Activated T-cell treated with anti-CD3 and anti-CD28 coated beads, Interleukin-2, amount 50 U/mL, for 48 hours (primary cell): ENCODE measurements around the gene LINC00237.

Experiments
- DNase-seq, 2 experiments: peaks; one replicate each; pipeline ENCODE4 v3.0.0-alpha.2; 2020

LINC00237 gene

GRCh38 chr20:21096321-21097043 lies 9.7 kb downstream of the LINC00237 start:
- DNase-seq, result peak in 1 of 2 experiments; percentile 22

DNA sequence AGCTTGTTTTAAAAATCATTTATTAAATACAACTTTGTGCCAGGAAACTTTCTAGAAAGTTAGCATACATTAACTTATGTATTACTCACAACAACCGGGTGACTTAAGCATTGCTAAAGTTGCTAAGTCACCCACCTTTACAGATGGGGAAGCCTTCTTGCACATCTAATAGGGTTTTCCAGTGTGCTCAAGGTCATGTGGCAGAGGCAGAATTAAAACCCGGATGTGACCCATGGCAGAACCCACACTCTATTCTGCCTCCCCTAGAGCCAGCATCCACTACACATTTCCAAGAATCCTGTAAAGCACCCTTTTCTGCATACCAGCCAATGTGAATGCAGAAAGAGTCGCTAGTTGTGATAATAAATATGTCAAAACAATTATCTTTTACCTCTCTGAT lies 13.4 kb downstream of the LINC00237 start:
- DNase-seq, result no peak

- DNase-seq, result no peak
Measured at GRCh38 chr20:21090721-21091120, 15.4 kb downstream of the LINC00237 start.

DNA sequence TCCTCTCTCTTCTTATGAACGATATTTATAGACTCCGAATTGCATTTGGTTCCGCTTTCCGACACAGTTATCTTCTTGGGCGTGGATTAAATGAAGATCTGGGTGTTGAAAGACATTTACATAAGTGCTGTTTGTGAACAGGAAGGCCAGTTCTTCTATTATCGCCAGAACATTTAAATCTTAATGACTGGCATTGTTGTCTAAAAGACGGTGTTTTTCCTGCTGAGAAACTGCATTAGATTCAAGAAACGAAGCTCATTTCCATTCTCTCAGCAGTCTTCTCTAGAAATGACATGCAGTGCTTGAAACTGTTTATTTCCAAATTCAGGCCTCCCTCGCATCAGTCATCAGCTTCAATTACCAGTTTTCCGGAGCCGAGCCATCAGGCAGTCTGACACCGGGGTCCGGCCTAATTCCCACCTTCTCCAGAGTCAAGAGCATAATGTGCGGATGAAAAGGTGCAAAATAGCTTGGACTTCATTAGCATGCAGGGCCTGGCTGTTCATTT lies 16.0 kb downstream of the LINC00237 start:
- no peak for DNase-seq

DNA sequence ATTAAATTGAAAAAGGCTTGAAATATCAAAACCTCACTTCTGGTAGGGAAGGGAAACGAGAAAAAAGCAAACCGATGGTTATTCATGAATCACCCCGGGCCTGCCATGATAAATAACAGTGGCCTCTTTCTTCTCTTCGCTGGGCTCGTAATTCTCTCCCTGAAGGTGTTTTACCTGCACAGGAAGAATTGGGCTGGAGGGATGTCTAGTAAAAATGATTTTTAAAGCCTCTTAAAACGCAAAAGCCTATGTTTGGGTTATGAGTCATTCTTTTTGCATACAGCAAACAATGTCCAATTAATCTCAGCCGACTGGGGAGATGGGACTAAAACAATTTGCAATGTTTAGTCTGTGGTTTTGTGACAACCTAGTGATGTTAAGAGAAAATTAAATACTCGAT lies 16.8 kb downstream of the LINC00237 start:
- no peak for DNase-seq

DNA sequence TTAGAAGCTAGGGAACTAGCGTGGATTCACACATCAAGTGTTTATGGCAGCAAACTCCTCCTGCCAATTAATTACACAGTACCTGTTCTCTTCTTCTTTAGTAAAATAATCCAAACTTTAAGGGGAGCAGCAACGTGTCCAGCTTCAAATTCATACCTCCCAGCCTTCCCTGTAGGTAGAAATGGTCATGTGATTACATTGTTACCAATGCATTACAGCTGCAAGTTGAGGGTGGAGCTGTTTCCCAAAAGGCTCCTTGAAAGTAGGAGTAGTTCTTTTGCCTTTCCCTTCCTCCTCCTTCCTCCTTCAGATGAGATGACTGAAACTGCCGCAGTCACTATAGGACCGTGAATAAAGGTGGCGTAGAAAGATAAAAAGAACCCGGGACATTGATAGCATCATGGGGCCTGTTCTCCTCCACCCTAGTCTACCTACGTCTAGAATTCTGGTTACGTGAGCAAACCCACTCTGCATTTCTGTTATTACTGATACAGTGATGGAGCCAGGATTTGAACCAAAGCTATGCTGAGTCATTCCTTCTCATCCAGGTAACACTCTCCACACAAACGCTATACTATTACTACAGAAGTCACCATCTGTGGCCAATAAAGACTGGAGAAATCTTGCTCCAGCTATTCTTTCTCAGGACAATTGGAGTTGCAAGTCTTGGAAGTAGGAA lies 18.2 kb downstream of the LINC00237 start:
- DNase-seq, result no peak

DNA sequence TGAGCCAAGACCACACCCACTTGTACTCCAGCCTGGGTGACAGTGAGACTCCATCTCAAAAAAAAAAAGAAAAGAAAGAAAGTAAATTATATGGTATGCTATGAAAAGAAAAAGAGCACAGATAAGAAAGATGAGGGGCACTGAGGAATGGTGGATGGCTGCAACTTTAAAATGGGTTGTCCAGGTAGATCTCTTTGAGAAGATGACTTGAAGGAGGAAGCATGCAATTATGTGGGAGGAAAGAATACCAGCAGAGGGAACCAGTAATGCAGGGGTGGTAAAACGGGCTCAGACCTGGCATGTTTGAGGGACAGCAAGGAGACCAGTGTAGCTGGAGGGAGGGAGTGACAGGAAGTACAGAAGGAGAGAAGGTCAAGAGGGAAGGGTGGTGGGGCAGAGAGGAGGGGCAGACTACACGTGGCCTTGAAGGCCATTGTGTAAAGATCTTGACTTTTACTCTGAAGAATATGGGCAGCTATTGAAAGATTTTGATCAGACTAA lies 22.3 kb downstream of the LINC00237 start:
- DNase-seq, result no peak

GRCh38 chr20:21082584-21082983 lies 23.6 kb downstream of the LINC00237 start:
- DNase-seq, result no peak

DNA sequence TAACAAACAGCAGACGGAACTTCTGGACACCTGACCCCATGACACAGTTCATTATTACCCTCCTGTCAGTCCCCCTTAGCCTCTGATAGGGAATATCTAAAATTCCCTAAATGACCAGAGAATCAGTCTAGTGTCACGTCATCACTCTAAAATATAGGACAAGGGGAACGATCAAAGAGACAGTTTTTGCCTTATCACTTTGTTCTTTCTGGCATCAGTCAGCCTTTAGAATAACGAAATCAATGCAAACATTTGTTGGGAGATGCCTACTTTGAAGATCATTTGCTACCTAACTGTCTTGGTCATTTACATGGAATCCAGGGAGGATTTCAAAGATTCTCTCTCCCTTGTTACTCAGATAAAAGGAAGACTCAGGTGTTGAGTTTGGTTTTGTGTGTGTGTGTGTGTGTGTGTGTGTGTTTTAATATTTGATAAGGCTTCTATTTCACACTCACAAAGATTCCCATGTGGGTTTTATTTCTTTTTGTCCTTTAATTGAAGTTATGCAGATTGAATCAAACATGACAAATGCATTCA lies 28.3 kb downstream of the LINC00237 start:
- no peak for DNase-seq

DNA sequence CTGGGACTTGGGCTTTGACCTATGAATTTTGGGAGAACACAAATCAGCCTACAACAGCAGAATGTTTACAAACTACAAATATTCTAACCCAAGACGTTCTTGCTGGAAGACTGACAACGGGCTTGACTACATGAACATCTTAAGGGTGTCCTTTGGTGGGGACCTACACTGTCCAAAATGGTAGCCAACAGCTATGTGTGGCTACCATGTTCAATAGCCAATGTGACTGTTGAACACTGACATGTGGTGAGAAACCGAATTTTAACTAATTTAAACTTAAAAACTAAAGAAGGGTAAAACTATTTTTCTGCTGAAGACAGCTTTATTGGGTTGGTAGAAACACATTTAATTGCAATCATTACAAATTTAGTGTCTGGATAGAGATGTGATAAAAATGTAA lies 30.1 kb downstream of the LINC00237 start:
- DNase-seq, result no peak

GRCh38 chr20:21075471-21075870 lies 30.7 kb downstream of the LINC00237 start:
- DNase-seq, result no peak

GRCh38 chr20:21074605-21075336 lies 31.4 kb downstream of the LINC00237 start:
- DNase-seq, result no peak

DNA sequence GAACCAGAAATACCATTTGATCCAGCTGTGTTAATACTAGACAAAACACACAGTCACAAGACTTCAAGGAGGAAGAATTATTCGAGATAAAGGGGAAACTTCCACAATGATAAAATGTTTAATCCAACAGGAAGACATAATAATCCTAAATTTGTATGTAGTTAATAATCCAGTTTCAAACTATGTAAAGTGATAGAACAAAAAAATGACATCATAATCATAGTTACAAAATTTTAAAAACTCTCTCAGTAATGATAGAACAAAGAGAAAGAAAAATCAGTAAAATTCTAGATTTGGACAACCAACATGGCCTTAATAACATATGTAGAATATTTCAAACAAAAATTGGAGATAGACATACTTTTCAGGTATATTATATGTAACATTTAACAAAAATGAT lies 38.9 kb downstream of the LINC00237 start:
- no peak for DNase-seq

DNA sequence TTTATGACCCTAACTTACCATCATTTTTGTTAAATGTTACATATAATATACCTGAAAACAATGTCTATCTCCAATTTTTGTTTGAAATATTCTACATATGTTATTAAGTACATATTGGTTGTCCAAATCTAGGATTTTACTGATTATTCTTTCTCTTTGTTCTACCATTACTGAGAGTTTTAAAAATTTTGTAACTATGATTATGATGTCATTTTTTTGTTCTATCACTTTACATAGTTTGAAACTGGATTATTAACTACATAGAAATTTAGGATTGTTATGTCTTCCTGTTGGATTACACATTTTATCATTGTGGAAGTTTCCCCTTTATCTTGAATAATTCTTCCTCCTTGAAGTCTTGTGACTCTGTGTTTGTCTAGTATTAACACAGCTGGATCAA lies 41.2 kb downstream of the LINC00237 start:
- DNase-seq, result no peak

GRCh38 chr20:21063276-21063675 lies 42.9 kb downstream of the LINC00237 start:
- no peak for DNase-seq

DNA sequence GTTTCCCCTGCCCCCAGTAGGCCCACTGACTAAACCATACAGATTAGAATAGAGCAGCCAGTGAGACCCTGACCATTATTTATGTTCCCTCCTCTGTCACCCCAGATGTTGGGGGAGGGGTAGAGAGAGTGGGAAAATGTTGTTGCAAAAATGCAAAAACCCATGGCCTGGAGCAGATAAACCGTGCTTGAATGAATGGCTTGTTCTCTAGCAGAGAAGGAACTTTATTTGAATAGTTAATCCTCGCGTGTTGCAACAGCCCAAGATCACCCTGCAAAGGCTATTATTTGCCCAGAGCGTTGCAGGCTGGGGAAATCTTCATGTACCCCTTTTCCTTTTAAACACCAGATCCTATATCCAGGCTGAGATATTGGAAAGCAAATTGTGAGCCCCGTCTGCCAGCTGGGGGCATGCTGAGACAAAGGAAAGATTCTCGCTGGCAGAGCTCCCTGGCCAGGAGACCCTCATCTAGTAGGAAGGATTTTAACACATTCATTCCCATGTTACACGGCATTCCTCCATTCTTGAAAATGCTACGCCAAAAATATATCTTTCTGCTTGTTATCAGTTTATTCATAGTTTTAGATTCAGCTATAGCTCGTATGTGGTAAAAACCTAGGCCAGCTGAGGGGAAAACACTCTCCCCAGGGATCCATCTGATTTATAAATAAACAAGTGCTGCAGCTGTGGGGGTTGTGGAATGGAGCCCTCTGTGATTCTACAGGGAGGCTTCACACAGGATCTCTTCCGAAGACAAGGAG lies 53.0 kb downstream of the LINC00237 start:
- DNase-seq, result no peak

DNA sequence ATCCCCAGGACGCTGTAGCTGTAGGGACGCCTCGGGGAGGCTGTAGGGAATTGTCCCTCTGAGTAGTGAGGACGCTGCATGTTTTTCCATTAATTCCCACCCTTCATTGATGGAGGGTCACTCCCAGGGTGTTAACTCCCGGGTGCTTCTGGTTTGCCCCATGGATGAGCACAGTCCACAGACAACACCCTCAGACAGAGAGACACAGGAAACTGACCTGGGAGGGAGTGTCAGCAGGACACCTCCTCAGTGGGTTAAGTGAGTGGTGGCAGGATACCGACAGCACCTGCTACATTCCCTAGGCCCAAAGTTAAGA lies 53.5 kb downstream of the LINC00237 start:
- no peak for DNase-seq

DNA sequence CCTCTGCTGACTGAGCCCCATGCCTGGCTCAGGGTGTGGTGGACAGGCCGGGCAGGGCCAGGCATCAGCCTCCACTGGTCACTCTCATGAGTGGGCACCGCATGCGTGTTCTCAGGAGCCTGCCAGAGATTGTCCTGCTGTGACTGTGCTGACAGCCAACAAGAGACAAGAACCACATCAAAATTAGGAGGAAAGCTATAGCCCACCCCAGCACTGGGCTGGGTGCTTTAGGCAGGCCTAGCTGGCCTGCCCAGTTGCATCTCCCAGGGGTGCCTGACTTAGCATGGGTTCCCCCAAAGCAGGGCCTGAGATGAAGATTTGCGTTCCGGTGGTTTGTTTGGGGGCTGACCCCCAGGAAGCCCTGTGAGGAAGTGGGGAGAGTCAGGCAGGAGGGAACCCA lies 53.9 kb downstream of the LINC00237 start:
- no peak for DNase-seq

DNA sequence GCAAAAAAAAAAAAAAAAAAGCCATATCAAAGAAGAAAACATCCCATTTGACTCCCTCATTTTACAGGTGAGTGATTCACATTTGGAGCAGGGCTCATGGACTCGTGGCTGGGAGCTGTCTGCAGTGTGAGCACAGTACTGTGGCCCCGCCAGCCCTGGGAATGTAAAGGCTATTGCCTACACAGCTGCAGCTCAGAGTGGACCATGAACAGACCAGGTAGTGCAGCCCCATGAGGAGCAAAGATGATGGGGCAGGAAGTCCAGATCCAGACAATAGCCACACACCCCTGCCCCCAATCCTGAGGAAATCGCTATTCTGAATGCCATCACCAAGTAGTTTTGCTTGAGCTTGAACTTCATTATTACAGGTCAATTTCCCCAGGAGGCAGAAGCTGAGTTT lies 55.4 kb downstream of the LINC00237 start:
- DNase-seq, result no peak

- DNase-seq, result no peak
Measured at GRCh38 chr20:21049305-21049828, 56.8 kb downstream of the LINC00237 start.

DNA sequence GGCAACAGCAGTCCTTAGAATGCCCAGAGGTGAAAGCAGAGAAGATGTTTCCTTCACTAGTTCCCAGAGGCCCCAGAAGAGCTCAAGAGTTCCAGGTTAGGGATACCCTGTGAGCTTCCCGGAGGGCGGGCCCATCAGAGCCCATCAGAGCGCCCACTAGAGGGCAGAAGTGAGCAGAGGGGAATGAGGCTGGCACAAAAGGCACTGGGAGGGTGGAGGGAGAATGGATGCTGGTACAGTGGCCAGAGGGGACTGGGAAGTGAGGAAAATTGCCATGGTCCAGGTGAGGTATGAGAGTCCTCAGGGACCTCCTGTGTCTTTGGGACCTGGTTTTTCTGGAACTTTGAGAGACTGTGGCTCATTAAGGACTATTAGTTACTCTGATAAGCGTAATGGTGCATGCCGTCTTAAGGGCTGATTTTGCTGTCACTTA lies 57.3 kb downstream of the LINC00237 start:
- DNase-seq, result peak; percentile 70 to 75

GRCh38 chr20:21047981-21048380 lies 58.2 kb downstream of the LINC00237 start:
- no peak for DNase-seq
